NCI-H526 treated with DMSO at 0.1 percent for 48 hours (cell line): ENCODE data around the gene CROCC2.
A peak's percentile ranks its signal among the peaks of the same experiment; 100 is the strongest.

Experiments used
- DNase-seq: peaks from one replicate; lab custom pipeline; 2025; lab: John Stamatoyannopoulos, UW

The CROCC2 gene

GRCh38 chr2:240921311-240921994, 15.3 kb downstream of the CROCC2 start:
- no peak for DNase-seq

- no peak for DNase-seq
These were observed 15.8 kb downstream of the CROCC2 start for GRCh38 chr2:240921995-240922244.

- no peak for DNase-seq
These were observed 16.3 kb downstream of the CROCC2 start for GRCh38 chr2:240922245-240922981.

GRCh38 chr2:240922982-240923537, 16.9 kb downstream of the CROCC2 start:
- no peak for DNase-seq

GRCh38 chr2:240925191-240925567, 19.0 kb downstream of the CROCC2 start:
- DNase-seq: no peak

GRCh38 chr2:240925568-240926515, 19.7 kb downstream of the CROCC2 start:
- peak; percentile 21 for DNase-seq

GRCh38 chr2:240926516-240927389, 20.6 kb downstream of the CROCC2 start:
- DNase-seq: no peak

- no peak for DNase-seq
These were observed 21.2 kb downstream of the CROCC2 start for GRCh38 chr2:240927390-240927781.

GRCh38 chr2:240928476-240929363, 22.6 kb downstream of the CROCC2 start:
- no peak for DNase-seq

GRCh38 chr2:240929364-240930095, 23.4 kb downstream of the CROCC2 start:
- no peak for DNase-seq

GRCh38 chr2:240930096-240930630, 24.0 kb downstream of the CROCC2 start:
- DNase-seq: no peak

- DNase-seq: no peak
These were observed 24.6 kb downstream of the CROCC2 start for GRCh38 chr2:240930631-240931318.

GRCh38 chr2:240931319-240931949, 25.3 kb downstream of the CROCC2 start:
- DNase-seq: no peak

GRCh38 chr2:240932001-240932723, 26.0 kb downstream of the CROCC2 start:
- DNase-seq: no peak

GRCh38 chr2:240932724-240933047, 26.6 kb downstream of the CROCC2 start:
- DNase-seq: no peak

- no peak for DNase-seq
These were observed 27.2 kb downstream of the CROCC2 start for GRCh38 chr2:240933048-240933965.
